Measurements from ENCODE around the gene HOXD13.

- no peak for TF ChIP-seq CTCF (tag by site-specific recombination; IDR thresholded peaks at IDR 0.05)
- TF ChIP-seq KLF16 (tag by site-specific recombination; IDR thresholded peaks at IDR 0.05) = no peak
- no peak for TF ChIP-seq SALL2 (tag by site-specific recombination; IDR thresholded peaks at IDR 0.05; ENCODE audit: borderline replicate concordance)
- no peak for TF ChIP-seq MEIS1 (CRISPR knock-in tag; IDR thresholded peaks at IDR 0.05; ENCODE audit: borderline replicate concordance)
- no peak for TF ChIP-seq ZNF510 (tag by site-specific recombination; IDR thresholded peaks at IDR 0.05; ENCODE audit: insufficient replicate concordance)
- no peak for TF ChIP-seq REPIN1 (tag by site-specific recombination; IDR thresholded peaks at IDR 0.05; ENCODE audit: low read depth)
- TF ChIP-seq ZNF555 (tag by site-specific recombination; conservative IDR thresholded peaks at IDR 0.05) = no peak
- TF ChIP-seq, protein P1, sequence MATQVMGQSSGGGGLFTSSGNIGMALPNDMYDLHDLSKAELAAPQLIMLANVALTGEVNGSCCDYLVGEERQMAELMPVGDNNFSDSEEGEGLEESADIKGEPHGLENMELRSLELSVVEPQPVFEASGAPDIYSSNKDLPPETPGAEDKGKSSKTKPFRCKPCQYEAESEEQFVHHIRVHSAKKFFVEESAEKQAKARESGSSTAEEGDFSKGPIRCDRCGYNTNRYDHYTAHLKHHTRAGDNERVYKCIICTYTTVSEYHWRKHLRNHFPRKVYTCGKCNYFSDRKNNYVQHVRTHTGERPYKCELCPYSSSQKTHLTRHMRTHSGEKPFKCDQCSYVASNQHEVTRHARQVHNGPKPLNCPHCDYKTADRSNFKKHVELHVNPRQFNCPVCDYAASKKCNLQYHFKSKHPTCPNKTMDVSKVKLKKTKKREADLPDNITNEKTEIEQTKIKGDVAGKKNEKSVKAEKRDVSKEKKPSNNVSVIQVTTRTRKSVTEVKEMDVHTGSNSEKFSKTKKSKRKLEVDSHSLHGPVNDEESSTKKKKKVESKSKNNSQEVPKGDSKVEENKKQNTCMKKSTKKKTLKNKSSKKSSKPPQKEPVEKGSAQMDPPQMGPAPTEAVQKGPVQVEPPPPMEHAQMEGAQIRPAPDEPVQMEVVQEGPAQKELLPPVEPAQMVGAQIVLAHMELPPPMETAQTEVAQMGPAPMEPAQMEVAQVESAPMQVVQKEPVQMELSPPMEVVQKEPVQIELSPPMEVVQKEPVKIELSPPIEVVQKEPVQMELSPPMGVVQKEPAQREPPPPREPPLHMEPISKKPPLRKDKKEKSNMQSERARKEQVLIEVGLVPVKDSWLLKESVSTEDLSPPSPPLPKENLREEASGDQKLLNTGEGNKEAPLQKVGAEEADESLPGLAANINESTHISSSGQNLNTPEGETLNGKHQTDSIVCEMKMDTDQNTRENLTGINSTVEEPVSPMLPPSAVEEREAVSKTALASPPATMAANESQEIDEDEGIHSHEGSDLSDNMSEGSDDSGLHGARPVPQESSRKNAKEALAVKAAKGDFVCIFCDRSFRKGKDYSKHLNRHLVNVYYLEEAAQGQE (tag by site-specific recombination; IDR thresholded peaks at IDR 0.05) = no peak
- TF ChIP-seq ZNF24 (tag by site-specific recombination; IDR thresholded peaks at IDR 0.05) = no peak
- no peak for TF ChIP-seq ZBTB8A (tag by site-specific recombination; IDR thresholded peaks at IDR 0.05)
These were observed 21.8 kb downstream of the HOXD13 start for GRCh38 chr2:176114120-176114929.
